MM.1S (cell line): ENCODE measurements around the gene C10orf143.

ENCODE experiments used
- CTCF ChIP-seq: fragments of 300-600 bp; sonication (generic); IDR thresholded peaks from 2 replicates; pipeline ENCODE4 v1.5.1; 2016; ENCODE audit warnings: antibody characterized with exemption, low read length, mixed read lengths
- EZH2 ChIP-seq: fragments of 300-600 bp; sonication (generic); optimal IDR thresholded peaks from 2 replicates; pipeline ENCODE3; 2017; ENCODE audit warnings: low read depth, mild to moderate bottlenecking, antibody characterized with exemption, low read length, mixed read lengths
- EZH2phosphoT487 ChIP-seq: fragments of 300-600 bp; sonication (generic); IDR thresholded peaks from 2 replicates; pipeline ENCODE4 v1.6.1; 2018; ENCODE audit warnings: antibody characterized with exemption, low read length

- no peak for TF ChIP-seq EZH2phosphoT487
- no peak for TF ChIP-seq CTCF
- TF ChIP-seq EZH2: no peak
Observed at GRCh38 chr10:130025326-130025725, 85.3 kb downstream of the C10orf143 start.
